ENCODE measurements around the gene SLC10A7.

DNA sequence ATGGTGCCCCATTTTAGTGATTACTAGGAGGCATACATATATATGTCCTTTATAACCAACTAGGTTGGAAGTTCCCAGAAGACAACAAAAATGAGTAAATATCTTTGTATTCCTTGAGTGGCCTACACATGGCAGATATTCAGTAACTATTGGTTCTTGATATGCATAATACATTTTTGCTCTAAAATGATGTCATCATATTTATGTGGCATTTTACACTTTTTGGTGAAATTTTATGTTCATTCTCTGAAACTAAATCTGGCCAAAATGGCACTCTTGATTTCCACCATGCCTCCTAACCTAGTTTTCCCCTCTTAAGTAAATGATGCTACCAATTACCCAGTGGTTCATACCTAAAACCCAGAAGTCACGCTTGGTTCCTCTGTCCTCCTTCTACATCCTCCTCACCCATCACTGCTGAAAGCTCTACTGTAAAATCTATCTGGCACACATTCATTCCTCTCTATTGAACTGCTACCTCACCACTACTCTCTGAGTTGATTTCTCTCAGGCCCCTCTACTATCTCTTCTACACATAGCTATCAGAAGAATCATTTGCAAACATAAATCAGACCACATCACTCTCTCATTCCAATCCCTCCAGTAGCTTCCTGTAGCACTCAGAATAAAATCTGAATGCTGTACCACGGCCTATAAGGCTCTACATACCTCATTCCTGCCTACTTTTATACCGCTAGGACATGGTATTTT lies 13.4 kb downstream of the SLC10A7 start:
- TF ChIP-seq, protein P1, sequence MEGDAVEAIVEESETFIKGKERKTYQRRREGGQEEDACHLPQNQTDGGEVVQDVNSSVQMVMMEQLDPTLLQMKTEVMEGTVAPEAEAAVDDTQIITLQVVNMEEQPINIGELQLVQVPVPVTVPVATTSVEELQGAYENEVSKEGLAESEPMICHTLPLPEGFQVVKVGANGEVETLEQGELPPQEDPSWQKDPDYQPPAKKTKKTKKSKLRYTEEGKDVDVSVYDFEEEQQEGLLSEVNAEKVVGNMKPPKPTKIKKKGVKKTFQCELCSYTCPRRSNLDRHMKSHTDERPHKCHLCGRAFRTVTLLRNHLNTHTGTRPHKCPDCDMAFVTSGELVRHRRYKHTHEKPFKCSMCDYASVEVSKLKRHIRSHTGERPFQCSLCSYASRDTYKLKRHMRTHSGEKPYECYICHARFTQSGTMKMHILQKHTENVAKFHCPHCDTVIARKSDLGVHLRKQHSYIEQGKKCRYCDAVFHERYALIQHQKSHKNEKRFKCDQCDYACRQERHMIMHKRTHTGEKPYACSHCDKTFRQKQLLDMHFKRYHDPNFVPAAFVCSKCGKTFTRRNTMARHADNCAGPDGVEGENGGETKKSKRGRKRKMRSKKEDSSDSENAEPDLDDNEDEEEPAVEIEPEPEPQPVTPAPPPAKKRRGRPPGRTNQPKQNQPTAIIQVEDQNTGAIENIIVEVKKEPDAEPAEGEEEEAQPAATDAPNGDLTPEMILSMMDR (conservative IDR thresholded peaks at IDR 0.05 in 1 of 2, IDR thresholded peaks at IDR 0.05 in 1 of 2; ENCODE audit: extremely low read depth in 1 of 2, insufficient read depth in 1 of 2, low read depth in 1 of 2, low read length in 2 of 2), result no peak
- TF ChIP-seq EZH2 (IDR thresholded peaks at IDR 0.05; ENCODE audit: borderline replicate concordance, low read length), result no peak

Measured in mammary epithelial cell (primary cell).